Neutrophil (primary cell): ENCODE measurements around the gene ABR.

Source experiments
- H3K27ac ChIP-seq: fragments of 200-600 bp; sonication (generic); 2 replicates; pipeline ENCODE4 v1.5.1; 2016; ENCODE audit warnings: mild to moderate bottlenecking, moderate library complexity
- H3K27me3 ChIP-seq: fragments of 200-600 bp; sonication (generic); 2 replicates; pipeline ENCODE4 v1.6.0; 2016; ENCODE audit warnings: mild to moderate bottlenecking
- H3K36me3 ChIP-seq: fragments of 200-600 bp; sonication (generic); 2 replicates; pipeline ENCODE4 v1.5.1; 2017
- H3K4me1 ChIP-seq, 2 experiments: fragments of 200-600 bp in 1 of 2; sonication (generic) in 1 of 2; 1 replicate in 1 of 2; 2 replicates in 1 of 2; pipeline versions ENCODE4 v1.5.1 to v1.6.1; 2013 to 2016; ENCODE audit warnings: low read depth in 1 of 2, low read length in 1 of 2, mild to moderate bottlenecking in 1 of 2, moderate library complexity in 1 of 2; ENCODE audit not compliant: control insufficient read depth in 1 of 2, insufficient read depth in 1 of 2
- H3K4me3 ChIP-seq, 2 experiments: fragments of 200-600 bp in 1 of 2; sonication (generic) in 1 of 2; 1 replicate in 1 of 2; 2 replicates in 1 of 2; pipeline ENCODE4 v1.5.1; 2013 to 2016; ENCODE audit warnings: low read depth in 1 of 2, low read length in 1 of 2, mild to moderate bottlenecking in 1 of 2, moderate library complexity in 1 of 2
- H3K9me3 ChIP-seq: fragments of 200-600 bp; sonication (generic); 2 replicates; pipeline ENCODE4 v1.5.1; 2016
- TF ChIP-seq, protein P1 (sequence below): fragments of 200-600 bp; sonication (generic); IDR thresholded peaks from 2 replicates; pipeline ENCODE4 v1.5.1; 2016; ENCODE audit warnings: antibody characterized with exemption

Gene ABR

DNA sequence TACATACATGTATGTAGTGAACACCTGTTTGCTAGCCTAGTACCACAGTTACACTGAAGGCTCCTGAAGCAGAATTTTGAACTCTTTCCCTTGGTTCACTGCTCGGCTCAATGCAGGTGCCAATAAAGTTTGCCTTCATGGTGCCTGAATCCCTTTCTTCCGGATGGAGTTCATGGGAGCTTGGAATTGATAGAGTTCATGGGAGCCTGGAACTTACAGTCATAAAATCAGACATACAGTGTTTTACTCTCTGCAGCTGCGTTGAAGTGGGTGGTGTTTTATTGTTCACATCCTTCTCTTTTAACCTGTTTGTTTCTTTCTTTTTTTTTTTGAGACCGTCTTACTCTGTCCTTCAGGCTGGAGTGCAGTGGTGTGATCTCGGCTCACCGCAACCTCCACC is 29.2 kb upstream of the ABR start:
- peaks cover 0 to 8% of the 10 kb centered on the region in 2 experiments for H3K4me1 ChIP-seq
- TF ChIP-seq, protein P1, sequence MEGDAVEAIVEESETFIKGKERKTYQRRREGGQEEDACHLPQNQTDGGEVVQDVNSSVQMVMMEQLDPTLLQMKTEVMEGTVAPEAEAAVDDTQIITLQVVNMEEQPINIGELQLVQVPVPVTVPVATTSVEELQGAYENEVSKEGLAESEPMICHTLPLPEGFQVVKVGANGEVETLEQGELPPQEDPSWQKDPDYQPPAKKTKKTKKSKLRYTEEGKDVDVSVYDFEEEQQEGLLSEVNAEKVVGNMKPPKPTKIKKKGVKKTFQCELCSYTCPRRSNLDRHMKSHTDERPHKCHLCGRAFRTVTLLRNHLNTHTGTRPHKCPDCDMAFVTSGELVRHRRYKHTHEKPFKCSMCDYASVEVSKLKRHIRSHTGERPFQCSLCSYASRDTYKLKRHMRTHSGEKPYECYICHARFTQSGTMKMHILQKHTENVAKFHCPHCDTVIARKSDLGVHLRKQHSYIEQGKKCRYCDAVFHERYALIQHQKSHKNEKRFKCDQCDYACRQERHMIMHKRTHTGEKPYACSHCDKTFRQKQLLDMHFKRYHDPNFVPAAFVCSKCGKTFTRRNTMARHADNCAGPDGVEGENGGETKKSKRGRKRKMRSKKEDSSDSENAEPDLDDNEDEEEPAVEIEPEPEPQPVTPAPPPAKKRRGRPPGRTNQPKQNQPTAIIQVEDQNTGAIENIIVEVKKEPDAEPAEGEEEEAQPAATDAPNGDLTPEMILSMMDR = no peak
- no peaks in the 10 kb centered on the region for H3K9me3 ChIP-seq
- peaks cover under 1% of the 10 kb centered on the region for H3K27me3 ChIP-seq
- H3K27ac ChIP-seq = no peak overlapping the region
- H3K4me3 ChIP-seq = no peak overlapping the region
- H3K36me3 ChIP-seq = no peaks in the 10 kb centered on the region

DNA sequence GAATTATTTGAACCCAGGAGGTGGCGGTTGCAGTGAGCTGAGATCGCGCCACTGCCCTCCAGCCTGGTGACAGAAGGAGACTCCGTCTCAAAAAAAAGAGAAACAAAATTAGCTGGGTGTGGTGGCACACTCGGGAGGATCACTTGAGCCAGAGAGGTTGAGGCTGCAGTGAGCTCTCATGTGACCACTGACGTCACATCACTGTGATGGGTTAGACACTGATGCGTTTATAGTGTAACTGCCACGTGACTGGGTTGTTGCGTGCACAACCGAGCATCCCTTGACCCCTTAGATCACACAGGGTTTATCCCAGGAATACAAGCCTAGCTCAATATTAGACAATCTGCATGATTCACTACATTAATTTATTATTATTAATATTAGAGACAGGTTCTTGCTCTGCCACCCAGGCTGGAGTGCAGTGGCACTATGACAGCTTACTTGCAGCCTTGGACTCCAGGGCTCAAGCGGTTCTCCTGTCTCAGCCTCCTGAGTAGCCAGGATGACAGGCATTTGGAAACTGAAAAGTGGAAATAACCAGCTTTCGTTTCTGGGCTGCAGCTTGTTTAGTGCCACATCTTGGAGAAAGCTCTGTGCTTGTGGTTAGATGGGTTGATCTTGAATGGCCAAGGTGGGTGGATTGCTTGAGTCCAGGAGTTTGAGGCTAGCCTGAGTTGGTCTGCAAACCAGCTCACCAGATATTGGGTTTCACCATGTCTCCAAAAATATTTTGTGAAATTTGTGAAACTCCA is 26.4 kb upstream of the ABR start:
- Histone ChIP-seq H3K4me3 (no peak overlapping the region), H3K36me3 (no peaks in the 10 kb centered on the region), H3K9me3 (no peaks in the 10 kb centered on the region), H3K27ac (no peak overlapping the region), H3K27me3 (peaks cover 4% of the 10 kb centered on the region), H3K4me1 (peaks cover 0 to 14% of the 10 kb centered on the region in 2 experiments)
- TF ChIP-seq, protein P1 = no peak

- Histone ChIP-seq H3K36me3 (no peaks in the 10 kb centered on the region), H3K4me1 (peaks cover 15 to 22% of the 10 kb centered on the region in 2 experiments), H3K9me3 (no peaks in the 10 kb centered on the region), H3K27me3 (peaks cover 4% of the 10 kb centered on the region), H3K4me3 (peak overlapping the region; percentile 49 to 58), H3K27ac (no peak overlapping the region)
- TF ChIP-seq, protein P1 = no peak
Measured at GRCh38 chr17:1203967-1204291, 24.1 kb upstream of the ABR start.

GRCh38 chr17:1203111-1203966 is 23.6 kb upstream of the ABR start:
- no peaks in the 10 kb centered on the region for H3K36me3 ChIP-seq
- H3K4me1 ChIP-seq = peaks cover 21 to 28% of the 10 kb centered on the region in 2 experiments
- H3K27me3 ChIP-seq = peaks cover 4% of the 10 kb centered on the region
- no peaks in the 10 kb centered on the region for H3K9me3 ChIP-seq
- TF ChIP-seq, protein P1 = no peak
- peak overlapping the region; percentile 49 to 58 for H3K4me3 ChIP-seq
- no peak overlapping the region for H3K27ac ChIP-seq

DNA sequence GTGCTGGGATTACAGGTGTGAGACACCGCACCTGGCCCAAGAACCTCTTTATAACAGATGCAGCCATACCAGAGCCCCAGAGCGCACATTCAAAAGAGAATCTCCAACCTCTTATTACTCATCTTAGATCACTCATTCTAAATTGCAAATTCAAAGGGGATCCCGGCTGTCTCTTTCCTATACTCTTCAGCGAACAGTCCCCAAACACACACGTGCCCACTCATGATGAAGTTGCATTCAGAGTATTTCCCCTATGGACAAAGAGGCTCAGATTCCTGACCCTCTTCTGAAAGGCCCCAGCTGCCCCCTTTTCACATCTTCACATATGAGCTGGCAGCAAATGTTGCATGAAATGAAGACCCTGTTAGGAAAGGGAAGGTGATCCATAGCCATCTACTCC is 22.5 kb upstream of the ABR start:
- no peaks in the 10 kb centered on the region for H3K9me3 ChIP-seq

More for the DNA sequence above, 22.5 kb upstream of the ABR start:
- TF ChIP-seq, protein P1 = no peak
- Histone ChIP-seq H3K36me3 (no peaks in the 10 kb centered on the region), H3K27me3 (peaks cover 4% of the 10 kb centered on the region), H3K27ac (peak overlapping the region; percentile 33), H3K4me1 (peaks cover 31% of the 10 kb centered on the region in 2 experiments), H3K4me3 (no peak overlapping the region)
